ENCODE measurements around the gene ATP5MC3.

Gene ATP5MC3

GRCh38 chr2:175195012-175195411, 13.5 kb upstream of the ATP5MC3 start:
- no peaks in the 10 kb centered on the region for H3K27me3 ChIP-seq (ENCODE audit: insufficient read depth, low read length)
- H3K4me1 ChIP-seq (ENCODE audit: insufficient read depth, low read length, severe bottlenecking) = no peaks in the 10 kb centered on the region
- no peaks in the 10 kb centered on the region for H3K36me3 ChIP-seq (ENCODE audit: insufficient read depth, low read length)
- H3K4me2 ChIP-seq (ENCODE audit: low read length) = no peak overlapping the region
- H3K9me3 ChIP-seq (ENCODE audit: low read length) = no peaks in the 10 kb centered on the region
- H3K9me2 ChIP-seq (ENCODE audit: low read depth, low read length) = no peaks in the 10 kb centered on the region
- TF ChIP-seq EZH2 (IDR thresholded peaks at IDR 0.05; ENCODE audit: borderline replicate concordance, low read length) = no peak
- TF ChIP-seq CTCF (IDR thresholded peaks at IDR 0.05; ENCODE audit: low read length) = no peak
- H3K9ac ChIP-seq (ENCODE audit: low read length) = no peak overlapping the region
- no peak overlapping the region for H2AFZ ChIP-seq (ENCODE audit: low read length)
- no peaks in the 10 kb centered on the region for H3F3A ChIP-seq (ENCODE audit: insufficient read depth, low read length)
- no peak overlapping the region for H3K27ac ChIP-seq (ENCODE audit: low read depth, low read length, poor library complexity, severe bottlenecking)
- no peak overlapping the region for H3K4me3 ChIP-seq (ENCODE audit: low read depth, low read length, poor library complexity, severe bottlenecking)
- H4K20me1 ChIP-seq (ENCODE audit: insufficient read depth, low read length) = no peaks in the 10 kb centered on the region
- H3K79me2 ChIP-seq (ENCODE audit: insufficient read depth, low read length) = no peaks in the 10 kb centered on the region

- H3K4me1 ChIP-seq (ENCODE audit: insufficient read depth, low read length, severe bottlenecking) = no peaks in the 10 kb centered on the region
- H3K9ac ChIP-seq (ENCODE audit: low read length) = no peak overlapping the region
- H3K4me2 ChIP-seq (ENCODE audit: low read length) = no peak overlapping the region
- H3K9me3 ChIP-seq (ENCODE audit: low read length) = no peaks in the 10 kb centered on the region
- no peaks in the 10 kb centered on the region for H3K36me3 ChIP-seq (ENCODE audit: insufficient read depth, low read length)
- no peak overlapping the region for H3K27ac ChIP-seq (ENCODE audit: low read depth, low read length, poor library complexity, severe bottlenecking)
- no peak overlapping the region for H2AFZ ChIP-seq (ENCODE audit: low read length)
- H3K4me3 ChIP-seq (ENCODE audit: low read depth, low read length, poor library complexity, severe bottlenecking) = no peak overlapping the region
- H3K79me2 ChIP-seq (ENCODE audit: insufficient read depth, low read length) = no peaks in the 10 kb centered on the region
- no peaks in the 10 kb centered on the region for H3K27me3 ChIP-seq (ENCODE audit: insufficient read depth, low read length)
- H4K20me1 ChIP-seq (ENCODE audit: insufficient read depth, low read length) = no peaks in the 10 kb centered on the region
- H3F3A ChIP-seq (ENCODE audit: insufficient read depth, low read length) = no peaks in the 10 kb centered on the region
- no peaks in the 10 kb centered on the region for H3K9me2 ChIP-seq (ENCODE audit: low read depth, low read length)
- TF ChIP-seq EZH2 (IDR thresholded peaks at IDR 0.05; ENCODE audit: borderline replicate concordance, low read length) (no peak), CTCF (IDR thresholded peaks at IDR 0.05; ENCODE audit: low read length) (no peak)
These were observed 7.3 kb upstream of the ATP5MC3 start for GRCh38 chr2:175188761-175189160.

- no peak overlapping the region for H2AFZ ChIP-seq (ENCODE audit: low read length)
- no peaks in the 10 kb centered on the region for H3K9me3 ChIP-seq (ENCODE audit: low read length)
- no peaks in the 10 kb centered on the region for H4K20me1 ChIP-seq (ENCODE audit: insufficient read depth, low read length)
- H3K9me2 ChIP-seq (ENCODE audit: low read depth, low read length) = no peaks in the 10 kb centered on the region
- H3K9ac ChIP-seq (ENCODE audit: low read length) = no peak overlapping the region
- H3K36me3 ChIP-seq (ENCODE audit: insufficient read depth, low read length) = no peaks in the 10 kb centered on the region
- H3K4me3 ChIP-seq (ENCODE audit: low read depth, low read length, poor library complexity, severe bottlenecking) = no peak overlapping the region
- H3K79me2 ChIP-seq (ENCODE audit: insufficient read depth, low read length) = no peaks in the 10 kb centered on the region
- peaks cover under 1% of the 10 kb centered on the region for H3K4me1 ChIP-seq (ENCODE audit: insufficient read depth, low read length, severe bottlenecking)
- H3F3A ChIP-seq (ENCODE audit: insufficient read depth, low read length) = no peaks in the 10 kb centered on the region
- no peak overlapping the region for H3K4me2 ChIP-seq (ENCODE audit: low read length)
- no peak overlapping the region for H3K27ac ChIP-seq (ENCODE audit: low read depth, low read length, poor library complexity, severe bottlenecking)
- TF ChIP-seq EZH2 (IDR thresholded peaks at IDR 0.05; ENCODE audit: borderline replicate concordance, low read length) (no peak), CTCF (IDR thresholded peaks at IDR 0.05; ENCODE audit: low read length) (peak; percentile 57)
- no peaks in the 10 kb centered on the region for H3K27me3 ChIP-seq (ENCODE audit: insufficient read depth, low read length)
These were observed 5.9 kb upstream of the ATP5MC3 start for GRCh38 chr2:175187378-175187777.
